Ramos (cell line): ENCODE measurements around the gene BCL2L1.

Experiments used
- in situ Hi-C: fragments of 300-500 bp; cut with MboI; formaldehyde crosslinking; loops from one replicate; pipeline ENCODE4 v1.14.3; 2022; ENCODE audit warnings: low sequenced_read_pairs; ENCODE audit not compliant: unreplicated experiment

Gene BCL2L1

GRCh38 chr20:31738729-31739549 lies 16.3 kb upstream of the BCL2L1 start, which contains the start of gene TPX2:
TSS of gene TPX2 (plus strand) at chr20:31739290. CDS start at chr20:31757477, 18,187 bp downstream.
- in situ Hi-C loops, result no loop called here

GRCh38 chr20:31731321-31731717 lies 8.7 kb upstream of the BCL2L1 start:
- in situ Hi-C loops, result no loop called here

GRCh38 chr20:31723319-31724078 lies 831 bp upstream of the BCL2L1 start:
- in situ Hi-C loops, result loop anchor here (10.0 kb wide), 2 partner anchors 59 to 89 kb away; partner anchors contain the start of gene COX4I2

- in situ Hi-C loops, result loop anchor here (10.0 kb wide), 2 partner anchors 58 to 88 kb away; partner anchors contain the start of gene COX4I2
Observed at GRCh38 chr20:31723069-31723318, 326 bp upstream of the BCL2L1 start.

GRCh38 chr20:31721408-31722256 lies 1.0 kb downstream of the BCL2L1 start:
- in situ Hi-C loops, result loop anchor here (10.0 kb wide), 2 partner anchors 57 to 87 kb away; partner anchors contain the start of gene COX4I2

GRCh38 chr20:31720486-31721407 lies 1.9 kb downstream of the BCL2L1 start:
- in situ Hi-C loops, result loop anchor here (10.0 kb wide), 2 partner anchors 56 to 86 kb away; partner anchors contain the start of gene COX4I2

GRCh38 chr20:31719644-31720485 lies 2.8 kb downstream of the BCL2L1 start:
- in situ Hi-C loops, result loop anchor here (5.0 to 10.0 kb wide), 4 partner anchors 38 to 155 kb away; partner anchors contain the start of gene COX4I2

- in situ Hi-C loops, result loop anchor here (5.0 to 10.0 kb wide), 2 partner anchors 37 to 154 kb away; no protein-coding TSS in a partner anchor
Observed at GRCh38 chr20:31718952-31719643, 3.6 kb downstream of the BCL2L1 start.

- in situ Hi-C loops, result loop anchor here (5.0 to 10.0 kb wide), 2 partner anchors 35 to 153 kb away; no protein-coding TSS in a partner anchor
Observed at GRCh38 chr20:31717478-31718201, 5.0 kb downstream of the BCL2L1 start.

GRCh38 chr20:31716818-31717477 lies 5.7 kb downstream of the BCL2L1 start:
- in situ Hi-C loops, result loop anchor here (5.0 to 10.0 kb wide), 2 partner anchors 35 to 152 kb away; no protein-coding TSS in a partner anchor

- in situ Hi-C loops, result loop anchor here (5.0 to 10.0 kb wide), 2 partner anchors 34 to 152 kb away; no protein-coding TSS in a partner anchor
Observed at GRCh38 chr20:31716351-31716750, 6.3 kb downstream of the BCL2L1 start.

- in situ Hi-C loops, result loop anchor here (5.0 to 10.0 kb wide), 2 partner anchors 33 to 151 kb away; no protein-coding TSS in a partner anchor
Observed at GRCh38 chr20:31715766-31716165, 6.9 kb downstream of the BCL2L1 start.

GRCh38 chr20:31713312-31714273 lies 9.1 kb downstream of the BCL2L1 start:
- in situ Hi-C loops, result loop anchor here (10.0 kb wide), 1 partner anchor 149 kb away; no protein-coding TSS in a partner anchor

GRCh38 chr20:31712564-31713311 lies 9.9 kb downstream of the BCL2L1 start:
- in situ Hi-C loops, result loop anchor here (10.0 kb wide), 1 partner anchor 148 kb away; no protein-coding TSS in a partner anchor
